Middle frontal gyrus (tissue), 1 donor: ENCODE results near the gene ACSL1.
"Not testable (repeated sequence)": the region's sequence is repeated elsewhere in the genome, so short reads cannot be mapped to it uniquely, and the experiment has no call there.

Source experiments
- DNase-seq: peaks from one replicate; pipeline ENCODE4 v3.0.0-alpha.2; 2015; ENCODE audit warnings: low spot score; ENCODE audit errors: extremely low spot score

The ACSL1 gene

GRCh38 chr4:184843984-184844554 lies 18.3 kb upstream of the ACSL1 start:
- no peak for DNase-seq

GRCh38 chr4:184839075-184839399 lies 13.3 kb upstream of the ACSL1 start:
- not testable (repeated sequence) for DNase-seq

- DNase-seq = no peak
Measured at GRCh38 chr4:184838249-184839074, 12.7 kb upstream of the ACSL1 start.

- no peak for DNase-seq
Measured at GRCh38 chr4:184836613-184837012, 10.8 kb upstream of the ACSL1 start.

GRCh38 chr4:184833046-184833838 lies 7.5 kb upstream of the ACSL1 start:
- DNase-seq = no peak

GRCh38 chr4:184831153-184831552 lies 5.4 kb upstream of the ACSL1 start:
- DNase-seq = no peak

GRCh38 chr4:184826691-184827270 lies 1.0 kb upstream of the ACSL1 start:
- no peak for DNase-seq

GRCh38 chr4:184825141-184825895 lies 450 bp downstream of the ACSL1 start:
- DNase-seq = no peak

- no peak for DNase-seq
Measured at GRCh38 chr4:184824776-184825084, 1.0 kb downstream of the ACSL1 start.

GRCh38 chr4:184824081-184824775 lies 1.5 kb downstream of the ACSL1 start:
- DNase-seq = no peak

GRCh38 chr4:184823014-184823413 lies 2.8 kb downstream of the ACSL1 start:
- DNase-seq = no peak

- no peak for DNase-seq
Measured at GRCh38 chr4:184822356-184822755, 3.4 kb downstream of the ACSL1 start.

GRCh38 chr4:184821242-184821641 lies 4.5 kb downstream of the ACSL1 start:
- DNase-seq = no peak

- DNase-seq = no peak
Measured at GRCh38 chr4:184819786-184820185, 6.0 kb downstream of the ACSL1 start.

GRCh38 chr4:184818216-184818564 lies 7.6 kb downstream of the ACSL1 start:
- no peak for DNase-seq

- DNase-seq = no peak
Measured at GRCh38 chr4:184817494-184818215, 8.1 kb downstream of the ACSL1 start.

GRCh38 chr4:184816962-184817361 lies 8.8 kb downstream of the ACSL1 start:
- no peak for DNase-seq

GRCh38 chr4:184815046-184815877 lies 10.5 kb downstream of the ACSL1 start:
- DNase-seq = no peak

GRCh38 chr4:184814686-184815045 lies 11.1 kb downstream of the ACSL1 start:
- DNase-seq = no peak
